SK-N-SH treated with all-trans-retinoic acid at 6 μM for 48 hours (cell line): ENCODE results near the gene ID3.

Experiments
- ATAC-seq: fragments of 200-7000 bp; cut with Tn5 transposase; 3 replicates; pipeline ENCODE4 v1.9.1; 2020; ENCODE audit warnings: mild to moderate bottlenecking, moderate library complexity
- ARNTL ChIP-seq: fragments of 450-650 bp; formaldehyde crosslinking; IDR thresholded peaks from 2 replicates; pipeline ENCODE4 v1.5.0; 2020; ENCODE audit warnings: low read depth, mild to moderate bottlenecking, moderate library complexity, borderline replicate concordance
- BACH2 ChIP-seq: fragments of 250-450 bp; sonication (Bioruptor Pico); IDR thresholded peaks from 2 replicates; pipeline ENCODE4 v1.9.0; 2021; ENCODE audit warnings: mild to moderate bottlenecking, borderline replicate concordance
- CREB5 ChIP-seq: fragments of 250-450 bp; sonication (Bioruptor Pico); IDR thresholded peaks from 2 replicates; pipeline ENCODE4 v1.5.1; 2020; ENCODE audit warnings: low read depth, mild to moderate bottlenecking, moderate library complexity
- CSDC2 ChIP-seq: fragments of 250-450 bp; sonication (Bioruptor Pico); IDR thresholded peaks from 2 replicates; pipeline ENCODE4 v1.5.0; 2020; ENCODE audit warnings: mild to moderate bottlenecking, moderate library complexity
- CSRNP3 ChIP-seq: fragments of 250-450 bp; sonication (Bioruptor Pico); IDR thresholded peaks from 2 replicates; pipeline ENCODE4 v1.5.1; 2021; ENCODE audit warnings: mild to moderate bottlenecking, moderate library complexity
- ESRRG ChIP-seq: fragments of 250-450 bp; sonication (Bioruptor Pico); IDR thresholded peaks from 2 replicates; pipeline ENCODE4 v1.6.1; 2021; ENCODE audit warnings: mild to moderate bottlenecking
- GLIS3 ChIP-seq: fragments of 250-450 bp; sonication (Bioruptor Pico); IDR thresholded peaks from 2 replicates; pipeline ENCODE4 v1.5.0; 2020; ENCODE audit warnings: mild to moderate bottlenecking, moderate library complexity
- OSR1 ChIP-seq: fragments of 250-450 bp; sonication (Bioruptor Pico); IDR thresholded peaks from 2 replicates; pipeline ENCODE4 v1.8.0; 2022; ENCODE audit warnings: moderate library complexity, mild to moderate bottlenecking, inconsistent platforms
- PATZ1 ChIP-seq: fragments of 250-450 bp; sonication (Bioruptor Pico); IDR thresholded peaks from 2 replicates; pipeline ENCODE4 v1.8.0; 2020; ENCODE audit warnings: mild to moderate bottlenecking, moderate library complexity, borderline replicate concordance
- POU6F1 ChIP-seq: fragments of 250-450 bp; sonication (Bioruptor Pico); IDR thresholded peaks from 2 replicates; pipeline ENCODE4 v1.8.0; 2021; ENCODE audit warnings: low read depth, mild to moderate bottlenecking, moderate library complexity, borderline replicate concordance
- PPARA ChIP-seq: fragments of 250-450 bp; sonication (Bioruptor Pico); IDR thresholded peaks from 2 replicates; pipeline ENCODE4 v1.5.0; 2020; ENCODE audit warnings: mild to moderate bottlenecking, borderline replicate concordance
- TCF4 ChIP-seq: fragments of 250-450 bp; sonication (Bioruptor Pico); IDR thresholded peaks from 2 replicates; pipeline ENCODE4 v1.8.0; 2021; ENCODE audit warnings: mild to moderate bottlenecking, moderate library complexity, borderline replicate concordance
- TOX ChIP-seq: fragments of 250-450 bp; sonication (Bioruptor Pico); IDR thresholded peaks from 2 replicates; pipeline ENCODE4 v1.8.0; 2021; ENCODE audit warnings: mild to moderate bottlenecking, moderate library complexity, borderline replicate concordance
- TSHZ2 ChIP-seq: fragments of 250-450 bp; sonication (Bioruptor Pico); IDR thresholded peaks from 2 replicates; pipeline ENCODE4 v1.5.0; 2020; ENCODE audit warnings: mild to moderate bottlenecking, moderate library complexity
- ZC3H10 ChIP-seq: fragments of 250-450 bp; sonication (Bioruptor Pico); IDR thresholded peaks from 2 replicates; pipeline ENCODE4 v1.5.1; 2021; ENCODE audit warnings: mild to moderate bottlenecking, moderate library complexity
- ZFP3 ChIP-seq: fragments of 250-450 bp; sonication (Bioruptor Pico); IDR thresholded peaks from 2 replicates; pipeline ENCODE4 v1.5.0; 2020; ENCODE audit warnings: mild to moderate bottlenecking, moderate library complexity
- ZFP30 ChIP-seq: fragments of 450-650 bp; formaldehyde crosslinking; IDR thresholded peaks from 2 replicates; pipeline ENCODE4 v1.5.0; 2022; ENCODE audit warnings: mild to moderate bottlenecking, moderate library complexity
- ZNF565 ChIP-seq: fragments of 450-650 bp; formaldehyde crosslinking; conservative IDR thresholded peaks from 2 replicates; pipeline ENCODE4 v1.5.0; 2020; ENCODE audit warnings: low read depth, mild to moderate bottlenecking, moderate library complexity
- ZNF70 ChIP-seq: fragments of 450-650 bp; formaldehyde crosslinking; IDR thresholded peaks from 2 replicates; pipeline ENCODE4 v1.5.0; 2020; ENCODE audit warnings: mild to moderate bottlenecking, moderate library complexity
- ZNF8 ChIP-seq: fragments of 450-650 bp; formaldehyde crosslinking; IDR thresholded peaks from 2 replicates; pipeline ENCODE4 v1.5.0; 2020; ENCODE audit warnings: mild to moderate bottlenecking, moderate library complexity

ID3 gene

GRCh38 chr1:23558872-23559135 lies 497 bp downstream of the ID3 start:
- TF ChIP-seq ZFP3 (CRISPR knock-in tag) (no peak), TOX (CRISPR knock-in tag) (no peak), CREB5 (CRISPR knock-in tag) (no peak), TSHZ2 (CRISPR knock-in tag) (no peak), OSR1 (CRISPR knock-in tag) (no peak), POU6F1 (CRISPR knock-in tag) (no peak), ARNTL (CRISPR knock-in tag) (no peak), ZNF565 (CRISPR knock-in tag) (no peak), GLIS3 (no peak), ZNF8 (CRISPR knock-in tag) (no peak), PPARA (no peak), CSRNP3 (CRISPR knock-in tag) (no peak), ZNF70 (CRISPR knock-in tag) (no peak), CSDC2 (CRISPR knock-in tag) (no peak), TCF4 (CRISPR knock-in tag) (no peak), PATZ1 (CRISPR knock-in tag) (no peak), ESRRG (no peak), BACH2 (CRISPR knock-in tag) (no peak), ZFP30 (CRISPR knock-in tag) (no peak)
- TF ChIP-seq, all 23 proteins: peak for 0
- ATAC-seq = no peak

- no peak for ATAC-seq
- TF ChIP-seq GLIS3 (0 out of 2 replicates have a peak, but pooled peaks have one; percentile 12), ZFP30 (CRISPR knock-in tag) (0 out of 2 replicates have a peak, but pooled peaks have one; percentile 15), CSDC2 (CRISPR knock-in tag) (0 out of 2 replicates have a peak, but pooled peaks have one; percentile 7), ZC3H10 (no peak), BACH2 (CRISPR knock-in tag) (no peak), PATZ1 (CRISPR knock-in tag) (peak; percentile 67; the same call in 1 of the 2 replicates)
These were observed 995 bp downstream of the ID3 start for GRCh38 chr1:23558140-23558871.
